Smooth muscle cell (in vitro differentiated cells): ENCODE results near the gene MED27. TPM values are rescaled to one million over a fixed set of nuclear protein-coding genes. Genes with fewer than 3 reads are reported as not detected.

Experiments used
- DNase-seq: peaks from one replicate; lab custom pipeline; 2025; ENCODE audit not compliant: unreplicated experiment; lab: John Stamatoyannopoulos, UW
- H2AFZ ChIP-seq: fragments of 200-600 bp; sonication (generic); 2 replicates; pipeline ENCODE4 v1.6.0; 2016; ENCODE audit warnings: antibody characterized with exemption, low read depth, mild to moderate bottlenecking
- H3F3A ChIP-seq: fragments of 200-600 bp; sonication (generic); 2 replicates; pipeline ENCODE4 v1.6.0; 2017; ENCODE audit warnings: antibody characterized with exemption, low read depth
- H3K27ac ChIP-seq: fragments of 200-600 bp; sonication (generic); 2 replicates; pipeline ENCODE4 v1.5.1; 2016; ENCODE audit warnings: low read depth, mild to moderate bottlenecking
- H3K27me3 ChIP-seq: fragments of 200-600 bp; sonication (generic); 2 replicates; pipeline ENCODE4 v1.6.1; 2016; ENCODE audit warnings: low read depth, mild to moderate bottlenecking
- H3K36me3 ChIP-seq: fragments of 200-600 bp; sonication (generic); 2 replicates; pipeline ENCODE4 v1.5.1; 2016; ENCODE audit warnings: low read depth
- H3K4me1 ChIP-seq: fragments of 200-600 bp; sonication (generic); 2 replicates; pipeline ENCODE4 v1.5.1; 2016; ENCODE audit warnings: low read depth
- H3K4me2 ChIP-seq: fragments of 200-600 bp; sonication (generic); 2 replicates; pipeline ENCODE4 v1.6.0; 2016; ENCODE audit warnings: mild to moderate bottlenecking
- H3K4me3 ChIP-seq: fragments of 200-600 bp; sonication (generic); 2 replicates; pipeline ENCODE4 v1.5.1; 2016; ENCODE audit warnings: mild to moderate bottlenecking
- H3K79me2 ChIP-seq: fragments of 200-600 bp; sonication (generic); 2 replicates; pipeline ENCODE4 v1.6.0; 2016; ENCODE audit warnings: low read depth, mild to moderate bottlenecking
- H3K9ac ChIP-seq: fragments of 200-600 bp; sonication (generic); 2 replicates; pipeline ENCODE4 v1.6.0; 2016; ENCODE audit warnings: low read depth
- H3K9me3 ChIP-seq: fragments of 200-600 bp; sonication (generic); replicated peaks from 2 replicates; pipeline ENCODE4 v1.5.1; 2016; ENCODE audit warnings: low read depth
- H4K20me1 ChIP-seq: fragments of 200-600 bp; sonication (generic); 2 replicates; pipeline ENCODE4 v1.6.0; 2016; ENCODE audit warnings: low read depth
- WGBS: methylation state at CpG from one replicate; pipeline ENCODE4 v1.1.7; 2016; ENCODE audit warnings: low lambda C conversion rate; 5-methylcytosine and 5-hydroxymethylcytosine counted together
- polyA plus RNA-seq: library from polyadenylated mRNA; unstranded; fragments of >200 nt; fragmentation: Nextera tagmentation; extraction: Ambion mirVana; gene quantifications from 2 replicates; pipeline ENCODE4 v1.2.1, GENCODE V29; 2016
- total RNA-seq: library from RNA; depleted of rRNA; stranded (reverse); fragments of >200 nt; gene quantifications from 2 replicates; pipeline ENCODE4 v1.2.3, GENCODE V29; 2014
- TF ChIP-seq, protein P1 (sequence below): fragments of 200-600 bp; sonication (generic); IDR thresholded peaks from 2 replicates; pipeline ENCODE4 v1.5.1; 2017; ENCODE audit warnings: borderline replicate concordance, mild to moderate bottlenecking, antibody characterized with exemption; ENCODE audit not compliant: insufficient read depth, poor library complexity, severe bottlenecking

The MED27 gene
- total and polyA plus RNA-seq, 2 experiments from 2014 or later: 24.0 to 50.0 TPM

DNA sequence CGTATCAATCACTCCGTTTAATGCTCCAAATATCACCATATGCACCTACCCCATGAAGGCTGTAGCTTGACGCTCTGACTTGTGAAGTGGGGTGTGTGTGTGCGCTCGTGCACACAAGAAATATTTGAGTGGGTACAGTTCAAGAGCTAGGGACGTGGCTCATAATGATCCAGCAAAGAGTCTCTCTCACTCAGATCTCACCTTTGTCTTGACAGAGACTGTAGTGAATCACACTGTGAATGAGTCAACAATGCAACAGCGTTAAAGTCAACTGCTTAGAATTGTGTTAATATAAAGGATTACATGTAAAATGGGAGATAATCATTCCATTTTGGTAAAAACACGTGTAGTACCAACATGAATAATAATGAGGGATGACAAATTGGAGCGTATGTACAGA, 119.4 kb downstream of the MED27 start:
- H3K27ac ChIP-seq: no peak overlapping the region
- no peaks in the 10 kb centered on the region for H3K36me3 ChIP-seq
- peaks cover 62% of the 10 kb centered on the region for H4K20me1 ChIP-seq
- no peaks in the 10 kb centered on the region for H3F3A ChIP-seq
- no peak overlapping the region for H3K9ac ChIP-seq
- no peaks in the 10 kb centered on the region for H3K79me2 ChIP-seq
- no peaks in the 10 kb centered on the region for H3K27me3 ChIP-seq
- H3K4me2 ChIP-seq: no peak overlapping the region
- H3K4me3 ChIP-seq: no peak overlapping the region
- TF ChIP-seq, protein P1, sequence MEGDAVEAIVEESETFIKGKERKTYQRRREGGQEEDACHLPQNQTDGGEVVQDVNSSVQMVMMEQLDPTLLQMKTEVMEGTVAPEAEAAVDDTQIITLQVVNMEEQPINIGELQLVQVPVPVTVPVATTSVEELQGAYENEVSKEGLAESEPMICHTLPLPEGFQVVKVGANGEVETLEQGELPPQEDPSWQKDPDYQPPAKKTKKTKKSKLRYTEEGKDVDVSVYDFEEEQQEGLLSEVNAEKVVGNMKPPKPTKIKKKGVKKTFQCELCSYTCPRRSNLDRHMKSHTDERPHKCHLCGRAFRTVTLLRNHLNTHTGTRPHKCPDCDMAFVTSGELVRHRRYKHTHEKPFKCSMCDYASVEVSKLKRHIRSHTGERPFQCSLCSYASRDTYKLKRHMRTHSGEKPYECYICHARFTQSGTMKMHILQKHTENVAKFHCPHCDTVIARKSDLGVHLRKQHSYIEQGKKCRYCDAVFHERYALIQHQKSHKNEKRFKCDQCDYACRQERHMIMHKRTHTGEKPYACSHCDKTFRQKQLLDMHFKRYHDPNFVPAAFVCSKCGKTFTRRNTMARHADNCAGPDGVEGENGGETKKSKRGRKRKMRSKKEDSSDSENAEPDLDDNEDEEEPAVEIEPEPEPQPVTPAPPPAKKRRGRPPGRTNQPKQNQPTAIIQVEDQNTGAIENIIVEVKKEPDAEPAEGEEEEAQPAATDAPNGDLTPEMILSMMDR: no peak
- no peak for DNase-seq
- no peaks in the 10 kb centered on the region for H3K9me3 ChIP-seq
- H3K4me1 ChIP-seq: peaks cover 6% of the 10 kb centered on the region
- no peak overlapping the region for H2AFZ ChIP-seq
- WGBS: 81% methylated on average over 9 of the region's 9 CpGs

DNA sequence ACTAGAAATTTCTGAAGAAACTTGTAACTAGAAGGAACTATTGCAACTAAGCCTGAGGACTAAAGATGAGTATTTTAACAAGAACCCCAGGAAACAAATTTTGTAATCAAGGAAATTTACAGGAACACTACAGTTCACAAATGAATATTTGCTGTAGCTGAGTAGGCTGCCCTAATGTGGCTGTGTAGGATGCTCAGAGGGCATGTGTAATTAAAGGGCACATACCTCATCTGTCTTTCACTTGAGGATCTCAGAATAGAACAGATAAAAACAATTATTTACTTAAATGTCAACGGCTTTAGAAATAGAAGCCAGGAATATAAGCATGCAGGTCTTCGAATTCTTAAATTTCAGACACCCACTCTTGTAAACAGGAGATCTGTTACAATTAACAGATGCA, 119.8 kb downstream of the MED27 start:
- Histone ChIP-seq H3K27me3 (no peaks in the 10 kb centered on the region), H3K79me2 (no peaks in the 10 kb centered on the region), H3F3A (no peaks in the 10 kb centered on the region), H3K4me1 (peaks cover 6% of the 10 kb centered on the region), H3K27ac (no peak overlapping the region), H3K9ac (no peak overlapping the region), H3K9me3 (no peaks in the 10 kb centered on the region), H3K4me3 (no peak overlapping the region), H3K36me3 (no peaks in the 10 kb centered on the region), H4K20me1 (peaks cover 57% of the 10 kb centered on the region), H3K4me2 (no peak overlapping the region), H2AFZ (no peak overlapping the region)
- WGBS: 91% methylated on average over 2 of the region's 2 CpGs
- no peak for DNase-seq
- TF ChIP-seq, protein P1: no peak

DNA sequence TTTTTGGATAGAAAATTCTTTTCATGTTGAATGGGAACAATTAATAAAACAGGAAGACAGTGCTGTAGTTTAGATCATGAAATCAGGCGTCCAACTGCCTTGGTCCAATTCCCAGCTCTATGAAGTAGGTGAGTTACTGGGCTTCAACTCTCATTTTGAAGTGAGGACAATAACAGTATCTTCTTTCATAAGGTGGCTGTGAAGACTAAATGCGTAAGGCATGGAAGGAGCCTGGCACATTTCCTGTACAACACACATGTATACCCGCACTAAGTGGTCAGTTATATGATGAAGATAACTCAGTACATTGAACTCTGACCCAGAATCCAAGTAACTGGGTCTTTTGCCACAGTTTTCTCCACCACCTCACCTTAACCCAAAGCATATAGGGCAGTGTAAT, 120.6 kb downstream of the MED27 start:
- Histone ChIP-seq H3K36me3 (no peaks in the 10 kb centered on the region), H3F3A (no peaks in the 10 kb centered on the region), H3K9ac (no peak overlapping the region), H3K4me3 (no peak overlapping the region), H4K20me1 (peaks cover 62% of the 10 kb centered on the region), H3K79me2 (no peaks in the 10 kb centered on the region), H2AFZ (no peak overlapping the region), H3K27me3 (no peaks in the 10 kb centered on the region), H3K9me3 (no peaks in the 10 kb centered on the region), H3K27ac (no peak overlapping the region), H3K4me1 (peaks cover 6% of the 10 kb centered on the region), H3K4me2 (no peak overlapping the region)
- WGBS: 96% methylated on average over 3 of the region's 3 CpGs
- TF ChIP-seq, protein P1: no peak
- DNase-seq: no peak

GRCh38 chr9:131954299-131954698, 125.4 kb downstream of the MED27 start:
- Histone ChIP-seq H3K4me2 (no peak overlapping the region), H3K36me3 (no peaks in the 10 kb centered on the region), H3K9ac (no peak overlapping the region), H3K27ac (no peak overlapping the region), H3K79me2 (no peaks in the 10 kb centered on the region), H4K20me1 (peaks cover 64% of the 10 kb centered on the region), H3K4me3 (no peak overlapping the region), H3K4me1 (peaks cover 6% of the 10 kb centered on the region), H3F3A (no peaks in the 10 kb centered on the region), H3K27me3 (no peaks in the 10 kb centered on the region), H3K9me3 (no peaks in the 10 kb centered on the region), H2AFZ (no peak overlapping the region)
- 73% methylated on average over 1 of the region's 1 CpG for WGBS
- TF ChIP-seq, protein P1: no peak
- DNase-seq: no peak
